IPS-NIHi7 (cell line): ENCODE data around the gene SPTB.
"Not testable (repeated sequence)": the region's sequence is repeated elsewhere in the genome, so short reads cannot be mapped to it uniquely, and the experiment has no call there.

Source experiments
- DNase-seq: peaks from one replicate; pipeline ENCODE4 v3.0.0; 2012; ENCODE audit warnings: mixed read lengths; ENCODE audit errors: extremely low spot score

The SPTB gene

GRCh38 chr14:64879635-64880220, at the start of gene SPTB:
Gene SPTB (minus strand): TSS chr14:64879907. CDS start chr14:64823094, 56,813 bp downstream.
- DNase-seq, result peak; percentile 85

GRCh38 chr14:64929014-64929359, 49.3 kb upstream of the SPTB start:
- no peak for DNase-seq

GRCh38 chr14:64928239-64929013, 48.7 kb upstream of the SPTB start:
- DNase-seq, result no peak

GRCh38 chr14:64927031-64927430, 47.3 kb upstream of the SPTB start:
- no peak for DNase-seq

GRCh38 chr14:64926398-64926995, 46.8 kb upstream of the SPTB start:
- no peak for DNase-seq

GRCh38 chr14:64923015-64923414, 43.3 kb upstream of the SPTB start:
- no peak for DNase-seq

GRCh38 chr14:64920465-64920864, 40.8 kb upstream of the SPTB start:
- no peak for DNase-seq

GRCh38 chr14:64919618-64920017, 39.9 kb upstream of the SPTB start:
- DNase-seq, result no peak

- no peak for DNase-seq
These were observed 39.5 kb upstream of the SPTB start for GRCh38 chr14:64919215-64919614.

- no peak for DNase-seq
These were observed 38.5 kb upstream of the SPTB start for GRCh38 chr14:64918216-64918615.

GRCh38 chr14:64915797-64916196, 36.1 kb upstream of the SPTB start:
- DNase-seq, result no peak

- no peak for DNase-seq
These were observed 35.3 kb upstream of the SPTB start for GRCh38 chr14:64915029-64915424.

GRCh38 chr14:64914237-64915028, 34.7 kb upstream of the SPTB start, which contains the start of gene CHURC1:
Gene CHURC1 (plus strand): TSS chr14:64914455. CDS start chr14:64914496, 41 bp downstream.
- DNase-seq, result peak; percentile 97

GRCh38 chr14:64913477-64913876, 33.8 kb upstream of the SPTB start:
- DNase-seq, result not testable (repeated sequence)

GRCh38 chr14:64912261-64912660, 32.6 kb upstream of the SPTB start:
- no peak for DNase-seq

GRCh38 chr14:64910847-64911495, 31.3 kb upstream of the SPTB start:
- peak; percentile 20 for DNase-seq

- DNase-seq, result no peak
These were observed 26.3 kb upstream of the SPTB start for GRCh38 chr14:64906022-64906421.

- DNase-seq, result no peak
These were observed 20.3 kb upstream of the SPTB start for GRCh38 chr14:64899958-64900357.

GRCh38 chr14:64891839-64892375, 12.2 kb upstream of the SPTB start:
- DNase-seq, result peak; percentile 47

GRCh38 chr14:64891173-64891838, 11.6 kb upstream of the SPTB start:
- DNase-seq, result no peak

- DNase-seq, result no peak
These were observed 9.6 kb upstream of the SPTB start for GRCh38 chr14:64889352-64889751.
